Epithelial cell of proximal tubule (primary cell): ENCODE results near the gene COG5. TPM values are rescaled to one million over a fixed set of nuclear protein-coding genes. Genes with fewer than 3 reads are reported as not detected.

ENCODE experiments used
- DNase-seq: peaks from one replicate; pipeline ENCODE4 v3.0.0-alpha.2; 2011; ENCODE audit warnings: low read depth
- H3K4me3 ChIP-seq: 2 replicates; pipeline ENCODE4 v1.5.1; 2011; ENCODE audit warnings: low read depth, mild to moderate bottlenecking, low read length
- CTCF ChIP-seq: conservative IDR thresholded peaks from 2 replicates; pipeline ENCODE4 v1.5.1; 2012; ENCODE audit warnings: low read depth, mild to moderate bottlenecking, low read length
- total RNA-seq: library from RNA; depleted of rRNA; stranded (reverse); fragments of >200 nt; gene quantifications from 2 replicates; pipeline ENCODE4 v1.2.3, GENCODE V29; 2015

The COG5 gene
- total RNA-seq, 1 donor from 2014 or later, result 31.4 TPM

- no peak for DNase-seq
- no peak overlapping the region for H3K4me3 ChIP-seq
- TF ChIP-seq CTCF, result no peak
Observed at GRCh38 chr7:107527196-107527595, 36.5 kb downstream of the COG5 start.

- no peak for TF ChIP-seq CTCF
- no peak overlapping the region for H3K4me3 ChIP-seq
- no peak for DNase-seq
Observed at GRCh38 chr7:107526672-107527071, 37.0 kb downstream of the COG5 start.

- DNase-seq, result no peak
- TF ChIP-seq CTCF, result no peak
- no peak overlapping the region for H3K4me3 ChIP-seq
Observed at GRCh38 chr7:107506674-107507339, 56.9 kb downstream of the COG5 start.

GRCh38 chr7:107505997-107506673 lies 57.6 kb downstream of the COG5 start:
- DNase-seq, result peak; percentile 12
- H3K4me3 ChIP-seq, result no peak overlapping the region

GRCh38 chr7:107505362-107505761 lies 58.4 kb downstream of the COG5 start:
- no peak for TF ChIP-seq CTCF
- DNase-seq, result no peak
- no peak overlapping the region for H3K4me3 ChIP-seq

More at GRCh38 chr7:107505997-107506673, 57.6 kb downstream of the COG5 start:
- TF ChIP-seq CTCF, result no peak

GRCh38 chr7:107503687-107504086 lies 60.0 kb downstream of the COG5 start:
- TF ChIP-seq CTCF, result no peak
- DNase-seq, result no peak
- H3K4me3 ChIP-seq, result no peak overlapping the region

- TF ChIP-seq CTCF, result no peak
- H3K4me3 ChIP-seq, result no peak overlapping the region
- no peak for DNase-seq
Observed at GRCh38 chr7:107502797-107503196, 60.9 kb downstream of the COG5 start.
